ENCODE results near the gene APC2.
"Not testable (repeated sequence)": the region's sequence is repeated elsewhere in the genome, so short reads cannot be mapped to it uniquely, and the experiment has no call there.

Gene APC2

DNA sequence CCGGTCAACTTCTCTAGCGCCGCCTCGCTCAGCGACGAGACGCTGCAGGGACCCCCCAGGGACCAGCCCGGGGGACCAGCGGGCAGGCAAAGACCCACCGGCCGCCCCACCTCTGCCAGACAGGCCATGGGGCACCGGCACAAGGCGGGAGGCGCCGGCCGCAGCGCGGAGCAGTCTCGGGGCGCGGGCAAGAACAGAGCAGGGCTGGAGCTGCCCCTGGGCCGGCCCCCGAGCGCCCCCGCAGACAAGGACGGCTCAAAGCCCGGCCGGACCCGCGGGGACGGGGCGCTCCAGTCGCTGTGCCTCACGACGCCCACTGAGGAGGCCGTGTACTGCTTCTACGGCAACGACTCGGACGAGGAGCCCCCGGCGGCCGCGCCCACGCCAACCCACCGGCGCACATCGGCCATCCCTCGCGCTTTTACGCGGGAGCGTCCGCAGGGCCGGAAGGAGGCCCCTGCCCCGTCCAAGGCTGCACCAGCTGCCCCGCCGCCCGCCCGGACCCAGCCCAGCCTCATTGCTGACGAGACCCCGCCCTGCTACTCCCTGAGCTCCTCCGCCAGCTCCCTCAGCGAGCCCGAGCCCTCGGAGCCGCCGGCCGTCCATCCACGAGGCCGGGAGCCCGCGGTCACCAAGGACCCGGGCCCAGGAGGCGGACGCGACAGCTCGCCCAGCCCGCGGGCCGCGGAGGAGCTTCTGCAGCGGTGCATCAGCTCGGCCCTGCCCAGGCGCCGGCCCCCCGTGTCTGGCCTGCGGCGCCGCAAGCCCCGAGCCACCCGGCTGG lies 17.8 kb downstream of the APC2 start:
- no peak for DNase-seq

DNA sequence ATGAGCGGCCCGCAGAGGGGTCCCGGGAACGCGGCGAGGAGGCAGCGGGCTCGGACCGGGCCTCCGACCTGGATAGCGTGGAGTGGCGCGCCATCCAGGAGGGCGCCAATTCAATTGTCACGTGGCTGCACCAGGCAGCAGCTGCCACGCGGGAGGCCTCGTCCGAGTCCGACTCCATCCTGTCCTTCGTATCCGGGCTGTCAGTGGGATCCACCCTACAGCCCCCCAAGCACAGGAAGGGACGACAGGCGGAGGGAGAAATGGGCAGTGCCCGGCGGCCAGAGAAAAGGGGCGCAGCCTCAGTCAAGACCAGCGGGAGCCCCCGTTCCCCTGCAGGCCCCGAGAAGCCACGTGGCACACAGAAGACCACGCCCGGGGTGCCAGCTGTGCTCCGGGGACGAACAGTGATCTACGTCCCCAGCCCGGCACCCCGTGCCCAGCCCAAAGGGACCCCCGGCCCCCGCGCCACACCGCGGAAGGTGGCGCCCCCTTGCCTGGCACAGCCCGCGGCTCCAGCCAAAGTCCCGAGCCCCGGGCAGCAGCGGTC lies 18.4 kb downstream of the APC2 start:
- no peak for DNase-seq

DNA sequence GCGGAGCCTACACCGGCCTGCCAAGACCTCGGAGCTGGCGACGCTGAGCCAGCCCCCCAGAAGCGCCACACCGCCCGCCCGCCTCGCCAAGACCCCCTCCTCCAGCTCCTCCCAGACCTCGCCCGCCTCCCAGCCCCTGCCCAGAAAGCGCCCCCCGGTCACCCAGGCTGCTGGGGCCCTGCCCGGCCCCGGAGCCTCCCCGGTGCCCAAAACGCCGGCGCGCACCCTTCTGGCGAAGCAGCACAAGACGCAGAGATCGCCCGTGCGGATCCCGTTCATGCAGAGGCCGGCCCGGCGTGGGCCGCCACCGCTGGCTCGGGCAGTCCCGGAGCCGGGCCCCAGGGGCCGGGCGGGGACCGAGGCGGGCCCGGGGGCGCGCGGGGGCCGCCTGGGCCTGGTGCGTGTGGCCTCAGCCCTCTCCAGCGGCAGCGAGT lies 18.9 kb downstream of the APC2 start:
- peak; percentile 46 for DNase-seq

DNA sequence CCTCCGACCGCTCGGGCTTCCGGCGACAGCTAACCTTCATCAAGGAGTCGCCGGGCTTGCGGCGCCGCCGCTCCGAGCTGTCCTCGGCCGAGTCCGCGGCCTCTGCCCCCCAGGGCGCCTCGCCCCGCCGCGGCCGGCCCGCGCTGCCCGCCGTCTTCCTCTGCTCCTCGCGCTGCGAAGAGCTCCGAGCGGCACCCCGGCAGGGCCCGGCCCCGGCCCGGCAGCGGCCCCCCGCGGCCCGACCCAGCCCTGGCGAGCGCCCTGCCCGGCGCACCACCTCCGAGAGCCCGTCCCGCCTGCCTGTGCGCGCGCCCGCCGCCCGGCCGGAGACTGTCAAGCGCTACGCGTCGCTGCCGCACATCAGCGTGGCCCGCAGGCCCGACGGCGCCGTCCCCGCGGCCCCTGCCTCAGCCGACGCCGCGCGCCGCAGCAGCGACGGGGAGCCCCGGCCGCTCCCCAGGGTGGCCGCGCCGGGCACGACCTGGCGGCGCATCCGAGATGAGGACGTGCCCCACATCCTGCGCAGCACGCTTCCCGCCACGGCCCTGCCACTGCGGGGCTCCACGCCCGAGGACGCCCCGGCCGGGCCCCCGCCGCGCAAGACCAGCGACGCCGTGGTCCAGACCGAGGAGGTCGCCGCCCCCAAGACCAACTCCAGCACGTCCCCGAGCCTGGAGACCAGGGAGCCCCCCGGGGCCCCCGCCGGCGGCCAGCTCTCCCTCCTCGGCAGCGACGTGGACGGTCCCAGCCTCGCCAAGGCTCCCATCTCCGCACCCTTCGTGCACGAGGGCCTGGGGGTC lies 19.5 kb downstream of the APC2 start:
- no peak for DNase-seq

DNA sequence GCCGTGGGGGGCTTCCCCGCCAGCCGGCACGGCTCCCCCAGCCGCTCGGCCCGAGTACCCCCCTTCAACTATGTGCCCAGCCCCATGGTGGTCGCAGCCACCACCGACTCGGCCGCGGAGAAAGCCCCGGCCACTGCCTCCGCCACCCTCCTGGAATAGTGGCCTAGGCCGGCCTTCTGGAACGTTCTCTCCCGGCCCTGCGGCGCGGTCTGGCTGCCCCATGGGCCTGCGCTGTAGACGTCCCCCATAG lies 20.1 kb downstream of the APC2 start:
- no peak for DNase-seq

DNA sequence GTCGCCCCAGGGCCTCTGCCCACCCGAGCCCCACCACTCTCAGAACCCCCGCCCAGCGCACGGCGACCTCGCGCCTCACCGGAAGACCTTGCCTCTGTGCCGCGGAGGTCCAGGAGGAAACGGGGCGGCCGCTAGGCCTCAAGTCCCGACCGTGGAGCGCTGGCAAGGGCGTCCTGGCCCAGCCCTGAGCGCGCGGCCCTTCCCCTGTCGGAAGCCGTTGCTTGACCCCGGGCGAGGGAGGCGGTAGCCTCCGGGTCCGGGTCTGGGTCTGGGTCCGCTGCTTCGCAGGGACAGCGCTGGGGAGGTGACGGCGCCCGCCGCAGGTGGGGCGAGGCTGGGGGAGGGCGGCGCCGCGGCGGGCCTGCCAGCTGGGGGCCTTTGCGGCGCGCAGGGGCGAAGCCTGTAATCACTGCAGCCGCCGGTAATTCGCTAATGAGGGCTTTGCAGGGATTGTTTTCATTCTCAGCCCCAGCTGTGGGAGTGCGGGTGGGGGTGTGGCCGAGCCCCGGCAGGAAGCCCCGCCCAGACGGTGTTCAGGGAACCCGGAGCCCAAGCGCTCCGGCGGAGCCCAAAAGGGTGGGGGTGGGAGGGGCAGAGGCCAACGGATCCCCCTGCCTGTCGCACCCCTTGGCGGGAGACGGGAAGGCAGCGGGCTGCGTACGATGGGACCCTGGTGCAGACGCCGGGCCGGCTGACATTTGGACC lies 20.5 kb downstream of the APC2 start:
- peak; percentile 81 for DNase-seq

DNA sequence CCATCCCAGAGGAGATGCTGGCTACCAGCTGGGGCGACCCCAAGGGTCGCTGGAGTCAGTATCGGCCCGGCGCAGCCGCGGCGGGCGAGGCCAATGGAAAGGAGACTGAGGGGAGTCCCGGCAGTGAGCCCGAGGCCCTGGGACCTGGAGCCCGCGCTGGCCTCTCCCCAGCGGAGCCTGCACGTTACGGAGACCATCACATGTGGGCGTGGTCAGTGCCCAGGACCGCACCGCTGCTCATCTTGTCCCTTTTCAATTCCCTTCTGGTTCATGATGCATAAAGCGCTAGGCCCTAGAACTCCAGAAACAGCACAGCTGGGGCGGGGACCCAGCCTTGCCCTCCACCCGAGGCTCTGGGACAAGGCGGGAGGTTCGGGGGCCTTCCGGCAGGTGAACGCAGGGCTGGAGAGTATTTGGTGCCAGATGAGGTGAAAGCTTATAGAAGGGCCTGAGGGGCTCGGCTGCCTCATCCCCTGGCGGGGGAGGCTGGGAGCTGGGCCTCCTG lies 21.1 kb downstream of the APC2 start:
- no peak for DNase-seq

DNA sequence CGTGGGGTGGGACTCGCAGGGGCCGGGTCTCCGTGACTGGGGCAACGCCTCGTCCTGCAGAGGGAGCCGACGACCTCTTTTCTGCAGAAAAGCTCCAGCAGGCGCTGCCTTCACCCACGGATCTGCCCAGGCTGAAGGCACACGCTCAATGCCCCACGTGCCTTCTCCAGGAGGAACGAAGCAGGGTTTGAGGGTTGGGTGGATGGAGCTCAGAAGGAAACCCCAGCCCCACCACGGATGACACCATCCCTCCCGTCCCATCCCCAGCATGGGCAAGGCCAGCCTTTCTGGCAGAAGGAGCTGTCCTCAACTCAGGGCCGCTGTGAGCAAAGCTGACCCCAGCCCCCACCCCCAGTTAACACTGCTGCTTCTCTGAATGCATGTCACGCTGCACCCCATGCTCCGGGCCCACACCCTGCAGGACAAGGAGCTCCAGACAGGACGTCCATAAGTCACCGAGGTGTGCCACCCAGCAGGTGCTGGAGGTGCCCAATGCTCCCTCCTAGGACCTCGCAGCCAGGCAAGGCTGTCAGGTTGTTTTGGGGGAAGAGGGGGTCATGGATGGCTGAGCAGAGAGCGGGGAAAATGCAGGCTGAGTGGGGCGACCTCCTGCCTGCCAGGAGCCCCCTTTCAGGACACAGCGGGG lies 21.7 kb downstream of the APC2 start:
- peak; percentile 34 for DNase-seq

DNA sequence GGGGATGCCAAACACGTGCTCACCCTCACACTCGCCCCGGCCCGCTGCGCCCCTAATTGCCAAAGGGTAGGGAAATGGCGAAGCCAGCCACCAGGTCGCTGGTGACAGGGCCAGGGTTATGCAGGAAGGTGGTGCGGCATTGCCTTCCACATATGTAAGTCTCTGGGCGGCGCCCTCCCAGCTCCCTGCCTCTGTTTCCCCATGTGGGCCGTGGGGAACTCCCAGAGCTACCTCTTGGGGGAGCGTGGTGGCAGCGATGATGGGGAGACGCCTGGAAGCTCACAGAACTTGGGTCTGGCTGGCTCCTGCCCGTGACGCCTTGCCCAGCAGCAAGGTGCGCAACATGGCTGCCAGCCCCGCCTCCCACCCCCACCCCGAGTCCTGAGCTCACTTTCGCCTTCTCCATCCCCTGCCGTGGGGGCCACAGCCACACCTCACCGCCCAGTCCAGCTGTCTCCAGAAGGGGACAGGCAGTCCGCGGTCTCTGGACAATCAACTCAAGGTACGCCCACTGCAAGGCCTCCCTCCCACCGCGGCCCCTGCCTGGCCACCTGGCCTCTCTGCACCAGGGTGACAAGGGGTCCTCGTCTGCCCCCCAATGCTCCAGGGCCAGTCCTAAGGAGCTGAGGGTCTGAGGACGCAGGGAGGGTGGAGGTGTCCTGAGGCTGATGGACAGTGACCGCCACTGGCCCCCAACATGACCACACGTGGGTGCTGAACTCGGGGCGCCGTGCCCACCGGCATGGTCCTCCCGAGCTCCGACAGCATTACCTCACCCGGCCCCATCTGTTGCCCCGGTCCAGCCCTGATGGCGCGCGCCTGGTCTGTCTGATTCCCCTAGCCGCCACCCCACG lies 22.5 kb downstream of the APC2 start:
- DNase-seq, result no peak

DNA sequence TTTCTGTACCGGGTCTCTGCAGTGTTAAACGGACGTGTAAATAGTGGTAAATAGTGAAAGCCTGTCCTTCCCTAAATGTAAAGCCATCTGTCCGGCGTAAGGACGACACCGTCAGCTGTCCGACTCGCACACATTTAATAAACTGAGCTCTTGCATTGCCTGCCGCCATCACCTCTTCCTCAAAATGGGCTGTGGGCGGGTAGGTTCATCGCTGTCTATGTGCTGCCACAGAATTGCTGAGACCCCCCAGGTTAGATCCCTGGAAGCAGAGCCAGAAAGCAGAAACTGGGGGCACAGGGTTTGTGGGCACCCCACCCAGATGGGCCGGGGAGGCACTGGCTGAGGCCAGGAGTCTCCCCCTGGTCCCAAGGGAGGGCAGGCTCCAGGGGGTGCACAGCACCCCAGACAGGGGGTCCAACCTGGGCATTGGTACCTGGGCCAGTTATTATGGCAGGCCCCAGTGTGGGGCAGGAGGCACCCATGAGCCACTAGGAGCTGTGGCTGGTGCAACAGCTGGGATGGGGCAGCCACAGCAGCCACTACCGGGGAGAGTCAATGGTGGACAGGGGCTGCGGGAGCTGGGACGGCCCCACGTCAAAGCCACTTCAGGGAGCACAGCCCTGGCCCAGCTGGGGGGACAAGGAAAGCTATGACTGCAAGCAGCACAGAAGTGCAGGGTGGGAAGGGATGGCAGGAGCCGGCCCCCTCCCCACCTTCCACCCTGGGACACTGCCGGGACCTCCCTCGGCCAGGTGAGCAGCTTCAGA lies 23.3 kb downstream of the APC2 start:
- no peak for DNase-seq

DNA sequence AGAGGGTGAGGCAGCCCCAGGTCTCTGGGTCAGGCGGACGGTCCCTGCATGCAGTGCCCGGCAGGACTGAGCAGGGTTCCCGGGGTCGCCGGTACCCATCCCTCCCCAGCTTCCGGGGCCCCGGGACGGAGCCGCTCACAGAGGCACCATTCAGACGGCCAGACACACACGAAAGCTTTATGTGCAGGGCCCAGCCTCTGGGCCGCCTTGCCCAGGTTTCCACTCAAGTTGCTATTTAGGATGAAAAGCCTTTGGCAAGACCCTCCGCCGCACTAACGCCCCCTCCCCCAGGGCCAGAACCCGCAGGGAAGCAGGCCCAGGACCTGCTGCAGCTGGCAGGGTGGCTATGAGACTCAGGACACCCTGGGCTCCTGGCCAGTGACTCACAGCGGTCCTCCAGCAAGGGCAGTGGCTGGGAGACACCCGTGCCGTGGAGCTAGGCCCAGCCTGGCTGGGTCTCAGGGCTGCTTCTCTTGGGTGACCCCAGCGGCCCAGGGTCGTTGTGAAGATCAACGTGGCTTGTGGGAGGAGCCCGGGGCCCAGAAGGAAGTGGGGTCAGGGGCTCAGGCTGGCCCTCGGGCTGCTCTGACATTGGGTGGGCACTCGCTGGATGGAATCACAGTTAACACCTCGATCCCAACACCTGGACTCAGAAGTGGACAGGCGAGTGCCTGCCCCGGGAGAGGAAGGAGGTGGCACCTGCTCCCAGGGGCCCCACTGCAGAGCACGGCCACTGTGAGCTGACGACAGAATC lies 24.3 kb downstream of the APC2 start:
- no peak for DNase-seq

DNA sequence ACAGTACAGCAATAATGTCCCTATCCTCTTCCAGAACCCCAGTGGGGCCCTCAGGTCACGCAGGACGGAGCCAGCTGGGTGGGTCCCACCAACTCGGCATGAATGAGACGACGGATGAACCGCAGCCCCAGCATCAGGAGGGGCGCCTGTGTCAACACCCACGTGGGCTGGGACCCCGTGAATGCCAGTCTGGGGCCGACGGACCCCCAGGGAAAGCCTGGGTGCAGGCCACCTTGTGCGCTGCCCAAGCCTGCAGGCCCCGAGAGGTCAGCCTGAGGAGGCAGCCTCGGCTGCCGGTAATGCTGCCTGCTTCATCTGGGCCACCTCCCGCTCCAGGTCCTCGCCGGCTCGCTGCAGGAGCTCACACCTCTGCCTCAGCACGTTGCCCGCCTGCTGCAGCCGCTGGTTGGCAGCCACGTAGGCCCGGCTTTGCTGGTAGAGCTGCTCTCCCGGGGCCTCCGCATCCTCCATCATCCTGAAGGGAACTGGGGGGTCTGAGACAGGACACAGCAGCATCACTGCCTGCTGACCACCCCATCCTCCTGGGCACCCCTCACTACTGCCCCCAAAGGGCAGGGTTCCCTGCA lies 24.9 kb downstream of the APC2 start:
- DNase-seq, result no peak

DNA sequence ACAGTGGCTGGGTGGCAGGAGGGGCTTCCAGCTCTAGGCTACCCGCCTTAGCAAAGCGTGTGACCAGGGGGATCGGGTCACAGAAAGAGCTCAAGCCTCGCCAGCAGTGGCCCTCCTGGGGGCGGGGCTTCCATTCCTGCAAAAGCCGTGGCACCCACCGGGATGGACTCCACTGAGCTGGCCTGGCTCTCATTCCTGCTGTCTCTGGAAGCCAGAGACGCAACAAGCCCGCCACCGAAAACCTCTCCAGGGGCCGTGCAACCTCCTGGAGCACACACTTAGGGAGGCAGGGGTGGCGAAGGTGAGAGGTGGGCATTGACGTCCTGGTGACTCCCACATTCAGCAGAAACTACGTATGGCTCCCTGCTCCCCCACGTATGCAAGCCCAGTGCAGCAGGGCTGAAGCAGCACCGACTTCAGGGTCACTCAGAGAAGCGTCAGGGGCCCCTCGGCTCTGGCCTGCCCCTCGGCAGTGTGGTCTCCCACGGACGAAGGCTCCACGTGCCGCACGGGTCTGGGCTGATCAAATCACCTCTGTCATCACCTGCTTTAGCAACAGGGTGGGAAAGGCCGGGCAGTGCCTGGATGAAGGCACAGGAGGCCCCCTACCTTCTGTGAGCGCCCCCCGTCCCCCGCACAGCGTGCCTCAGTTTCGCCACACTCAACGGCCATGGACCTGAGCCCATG lies 26.0 kb downstream of the APC2 start:
- DNase-seq, result no peak

DNA sequence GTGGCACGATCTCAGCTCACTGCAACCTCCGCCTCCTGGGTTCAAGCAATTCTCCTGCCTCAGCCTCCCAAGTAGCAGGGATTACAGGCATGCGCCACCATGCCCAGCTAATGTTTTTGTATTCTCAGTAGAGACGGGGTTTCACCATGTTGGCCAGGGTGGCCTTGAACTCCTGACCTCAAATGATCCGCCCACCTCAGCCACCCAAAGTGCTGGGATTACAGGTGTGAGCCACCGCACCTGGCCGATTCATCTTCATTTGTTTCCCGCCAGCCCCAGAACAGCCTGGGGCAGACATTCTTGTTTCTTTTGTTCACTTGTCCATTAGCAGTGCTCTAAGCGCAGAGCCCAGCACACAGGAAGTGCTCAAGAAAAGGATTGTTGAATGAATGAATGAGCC lies 27.1 kb downstream of the APC2 start:
- DNase-seq, result not testable (repeated sequence)

DNA sequence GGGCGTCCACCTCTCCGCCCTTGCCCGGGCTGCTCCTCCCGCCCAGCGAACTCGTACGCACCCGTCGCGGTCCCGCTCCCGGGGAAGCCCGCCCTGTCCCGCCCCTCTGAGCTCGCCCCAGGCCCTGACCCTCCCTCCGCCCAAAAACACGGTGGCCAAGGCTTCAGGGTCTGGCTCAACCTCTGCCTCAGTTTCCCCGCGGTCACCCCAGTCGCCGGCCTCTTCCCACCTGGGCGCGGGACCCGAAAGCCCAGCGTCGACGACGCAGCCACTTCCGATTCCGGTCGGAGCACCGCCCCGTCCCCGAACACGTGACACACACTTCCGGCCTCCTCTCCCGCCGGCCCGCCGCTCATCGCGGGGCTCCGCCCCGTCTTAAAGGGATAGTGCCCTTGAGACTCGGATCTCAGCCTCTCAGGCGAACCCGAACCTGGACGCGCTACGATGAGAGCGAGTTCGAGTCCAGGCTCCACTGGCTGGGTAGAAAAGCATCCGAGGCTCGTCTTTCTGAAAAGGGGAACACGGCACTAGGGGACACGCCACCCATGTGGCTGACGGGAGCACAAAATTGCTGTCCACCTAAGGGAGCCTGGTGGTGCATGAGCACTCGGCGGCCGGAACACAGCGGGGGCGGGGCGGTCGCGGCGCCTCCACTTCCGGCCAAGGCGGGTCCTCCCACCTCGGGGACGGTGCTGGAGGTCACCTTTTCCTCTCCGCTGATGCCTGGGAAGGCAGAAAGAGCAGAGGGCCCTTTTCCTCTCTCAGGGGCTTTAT lies 29.2 kb downstream of the APC2 start, which contains the start of gene C19orf25:
C19orf25 (minus strand) TSS at position 282 of the 774 bp plus-strand sequence. CDS start 312 bp downstream, outside the sequence.
- DNase-seq, result peak; percentile 94

DNA sequence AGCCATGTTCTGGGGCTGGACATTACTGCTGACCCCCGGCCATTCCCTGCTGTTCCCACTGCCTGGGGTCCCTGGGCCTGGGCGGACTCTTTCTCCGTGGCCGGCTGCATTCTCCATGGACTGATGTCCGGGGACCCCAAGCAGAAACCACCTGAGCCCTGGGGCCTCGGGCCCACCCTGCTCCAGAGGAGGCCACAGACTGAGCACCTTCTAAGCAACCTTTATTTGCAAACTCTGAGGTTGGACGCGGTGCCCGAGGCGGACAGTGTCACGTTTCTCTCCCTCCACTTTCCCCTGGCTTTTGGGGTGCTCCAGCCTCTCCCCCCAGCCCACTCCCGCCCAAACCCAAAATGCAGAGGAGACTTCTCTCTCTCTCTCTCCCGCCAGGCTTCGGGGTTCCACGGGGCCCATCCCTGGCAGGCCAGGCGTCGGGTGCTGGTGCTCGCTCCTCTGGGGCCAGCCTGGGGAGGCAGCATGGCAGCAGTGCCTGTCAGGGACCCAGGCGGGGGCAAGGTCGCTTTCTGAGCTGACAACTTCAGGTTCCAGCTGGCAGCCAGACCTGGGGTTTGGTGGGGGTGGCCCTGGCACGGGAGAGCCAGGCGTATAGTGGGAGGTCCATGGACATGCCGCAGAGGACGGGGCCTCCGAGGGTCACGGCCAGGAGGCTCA lies 31.4 kb downstream of the APC2 start:
- DNase-seq, result no peak

DNA sequence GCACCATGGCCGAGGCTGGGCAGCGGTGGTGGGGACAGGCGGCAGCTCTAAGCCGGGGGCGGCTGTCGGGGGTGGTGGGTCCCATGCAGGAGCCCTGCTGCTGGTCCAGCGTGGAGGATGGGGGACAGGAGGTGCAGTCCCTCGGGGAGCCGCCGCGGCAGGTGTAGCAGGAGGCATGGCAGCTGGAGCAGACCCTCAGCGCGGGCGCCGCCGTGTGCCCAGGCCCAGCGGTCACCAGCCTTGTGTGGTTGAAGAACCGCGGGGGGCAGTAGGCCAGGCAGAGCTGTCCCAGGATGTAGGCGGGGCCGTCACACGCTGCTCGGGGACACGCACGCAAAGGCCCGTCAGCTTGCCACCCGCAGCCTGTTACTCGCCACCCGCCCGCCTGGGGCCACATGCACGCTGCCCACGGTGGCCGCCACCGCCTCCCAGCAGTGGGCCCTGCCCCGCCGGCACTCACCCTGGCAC lies 32.0 kb downstream of the APC2 start:
- no peak for DNase-seq
